Adrenal gland (tissue), 5 donors: ENCODE data around the gene KRTAP2-4.
"Not testable (repeated sequence)": the region's sequence is repeated elsewhere in the genome, so short reads cannot be mapped to it uniquely, and the experiment has no call there.

Source experiments
- POLR2A ChIP-seq, 2 donors: fragments of 450-650 bp; IDR thresholded peaks; one replicate each; pipeline ENCODE4 v1.6.1; 2017; ENCODE audit warnings: antibody characterized with exemption in 2 of 2, mild to moderate bottlenecking in 2 of 2, moderate library complexity in 1 of 2
- TF ChIP-seq, protein P1 (sequence below), 6 experiments: fragments of 450-650 bp in 4 of 6; fragments of 200-600 bp in 2 of 6; sonication (generic) in 1 of 6; IDR thresholded peaks; 1 replicate in 5 of 6; 2 replicates in 1 of 6; pipeline versions ENCODE4 v1.5.1 to v1.8.0; 2016 to 2021; ENCODE audit warnings: antibody characterized with exemption in 6 of 6, mild to moderate bottlenecking in 2 of 6, moderate library complexity in 1 of 6
- donor health status: DM: no; HTN: no; CAD: no.

DNA sequence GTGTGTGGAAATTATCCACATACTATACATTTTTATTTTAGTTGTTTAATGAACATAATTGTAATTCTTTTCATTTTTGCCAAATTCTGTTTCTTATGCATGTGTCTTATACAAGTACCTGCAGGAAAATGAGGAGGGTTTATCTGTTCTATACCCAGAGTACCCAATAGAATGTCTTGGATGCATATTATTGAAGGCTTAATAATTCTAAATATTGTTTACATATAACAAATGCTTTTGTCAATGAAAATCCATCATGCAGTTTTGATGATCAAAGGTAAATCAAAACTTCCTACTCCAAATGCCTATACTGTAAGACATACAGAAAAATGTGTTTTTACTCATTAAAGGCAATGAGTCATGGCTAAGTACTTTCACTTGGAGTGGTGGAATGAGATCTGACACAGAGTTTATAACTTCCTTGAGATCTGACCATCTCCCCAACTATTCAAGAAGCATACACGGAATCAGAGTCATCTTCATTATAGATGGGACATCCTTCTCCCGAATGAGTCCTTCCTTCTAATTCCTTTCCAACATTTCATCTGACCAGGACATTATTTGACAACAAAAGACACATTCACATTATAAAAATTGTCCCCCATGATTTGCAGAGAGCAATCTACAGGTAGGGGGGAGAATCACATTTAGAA is 38.8 kb upstream of the KRTAP2-4 start:
- not testable (repeated sequence) for TF ChIP-seq POLR2A (IDR thresholded peaks at IDR 0.05)
- TF ChIP-seq, protein P1, sequence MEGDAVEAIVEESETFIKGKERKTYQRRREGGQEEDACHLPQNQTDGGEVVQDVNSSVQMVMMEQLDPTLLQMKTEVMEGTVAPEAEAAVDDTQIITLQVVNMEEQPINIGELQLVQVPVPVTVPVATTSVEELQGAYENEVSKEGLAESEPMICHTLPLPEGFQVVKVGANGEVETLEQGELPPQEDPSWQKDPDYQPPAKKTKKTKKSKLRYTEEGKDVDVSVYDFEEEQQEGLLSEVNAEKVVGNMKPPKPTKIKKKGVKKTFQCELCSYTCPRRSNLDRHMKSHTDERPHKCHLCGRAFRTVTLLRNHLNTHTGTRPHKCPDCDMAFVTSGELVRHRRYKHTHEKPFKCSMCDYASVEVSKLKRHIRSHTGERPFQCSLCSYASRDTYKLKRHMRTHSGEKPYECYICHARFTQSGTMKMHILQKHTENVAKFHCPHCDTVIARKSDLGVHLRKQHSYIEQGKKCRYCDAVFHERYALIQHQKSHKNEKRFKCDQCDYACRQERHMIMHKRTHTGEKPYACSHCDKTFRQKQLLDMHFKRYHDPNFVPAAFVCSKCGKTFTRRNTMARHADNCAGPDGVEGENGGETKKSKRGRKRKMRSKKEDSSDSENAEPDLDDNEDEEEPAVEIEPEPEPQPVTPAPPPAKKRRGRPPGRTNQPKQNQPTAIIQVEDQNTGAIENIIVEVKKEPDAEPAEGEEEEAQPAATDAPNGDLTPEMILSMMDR (IDR thresholded peaks at IDR 0.05): not testable (repeated sequence)
